Uterus (tissue), 2 donors: ENCODE data around the gene SHROOM3.

Source experiments
- POLR2A ChIP-seq, 2 donors: fragments of 450-650 bp; IDR thresholded peaks; one replicate each; pipeline ENCODE4 v1.6.1; 2016; ENCODE audit warnings: antibody characterized with exemption in 2 of 2, mild to moderate bottlenecking in 1 of 2, moderate library complexity in 1 of 2
- TF ChIP-seq, protein P1 (sequence below), 4 experiments: fragments of 200-600 bp in 2 of 4; fragments of 450-650 bp in 2 of 4; sonication (generic) in 2 of 4; IDR thresholded peaks; one replicate each; pipeline ENCODE4 v1.5.1; 2016 to 2019; ENCODE audit warnings: antibody characterized with exemption in 4 of 4, mild to moderate bottlenecking in 2 of 4, moderate library complexity in 1 of 4

DNA sequence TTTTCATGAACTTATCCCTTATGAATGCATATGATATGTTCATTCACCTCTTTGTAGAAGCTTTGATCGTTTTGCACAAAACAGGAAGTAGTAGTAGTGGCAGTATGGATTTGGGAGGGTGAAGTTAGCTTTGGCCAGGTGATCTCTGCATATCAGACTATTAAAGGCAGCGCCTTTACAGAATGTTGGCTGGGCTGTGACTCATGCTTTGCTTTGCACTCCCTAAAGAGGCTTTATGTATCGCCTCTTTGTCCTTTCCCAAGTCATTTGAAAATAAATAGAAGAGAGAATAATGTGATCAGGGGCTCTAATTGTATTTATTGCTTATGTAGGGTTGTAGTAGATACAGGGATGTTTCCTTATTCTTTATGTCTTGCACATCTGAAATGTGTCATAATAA, 50.4 kb downstream of the SHROOM3 start:
- TF ChIP-seq, protein P1, sequence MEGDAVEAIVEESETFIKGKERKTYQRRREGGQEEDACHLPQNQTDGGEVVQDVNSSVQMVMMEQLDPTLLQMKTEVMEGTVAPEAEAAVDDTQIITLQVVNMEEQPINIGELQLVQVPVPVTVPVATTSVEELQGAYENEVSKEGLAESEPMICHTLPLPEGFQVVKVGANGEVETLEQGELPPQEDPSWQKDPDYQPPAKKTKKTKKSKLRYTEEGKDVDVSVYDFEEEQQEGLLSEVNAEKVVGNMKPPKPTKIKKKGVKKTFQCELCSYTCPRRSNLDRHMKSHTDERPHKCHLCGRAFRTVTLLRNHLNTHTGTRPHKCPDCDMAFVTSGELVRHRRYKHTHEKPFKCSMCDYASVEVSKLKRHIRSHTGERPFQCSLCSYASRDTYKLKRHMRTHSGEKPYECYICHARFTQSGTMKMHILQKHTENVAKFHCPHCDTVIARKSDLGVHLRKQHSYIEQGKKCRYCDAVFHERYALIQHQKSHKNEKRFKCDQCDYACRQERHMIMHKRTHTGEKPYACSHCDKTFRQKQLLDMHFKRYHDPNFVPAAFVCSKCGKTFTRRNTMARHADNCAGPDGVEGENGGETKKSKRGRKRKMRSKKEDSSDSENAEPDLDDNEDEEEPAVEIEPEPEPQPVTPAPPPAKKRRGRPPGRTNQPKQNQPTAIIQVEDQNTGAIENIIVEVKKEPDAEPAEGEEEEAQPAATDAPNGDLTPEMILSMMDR (IDR thresholded peaks at IDR 0.05) = no peak
- TF ChIP-seq POLR2A (IDR thresholded peaks at IDR 0.05) = no peak
